ENCODE data around the gene PLEKHJ1.

DNA sequence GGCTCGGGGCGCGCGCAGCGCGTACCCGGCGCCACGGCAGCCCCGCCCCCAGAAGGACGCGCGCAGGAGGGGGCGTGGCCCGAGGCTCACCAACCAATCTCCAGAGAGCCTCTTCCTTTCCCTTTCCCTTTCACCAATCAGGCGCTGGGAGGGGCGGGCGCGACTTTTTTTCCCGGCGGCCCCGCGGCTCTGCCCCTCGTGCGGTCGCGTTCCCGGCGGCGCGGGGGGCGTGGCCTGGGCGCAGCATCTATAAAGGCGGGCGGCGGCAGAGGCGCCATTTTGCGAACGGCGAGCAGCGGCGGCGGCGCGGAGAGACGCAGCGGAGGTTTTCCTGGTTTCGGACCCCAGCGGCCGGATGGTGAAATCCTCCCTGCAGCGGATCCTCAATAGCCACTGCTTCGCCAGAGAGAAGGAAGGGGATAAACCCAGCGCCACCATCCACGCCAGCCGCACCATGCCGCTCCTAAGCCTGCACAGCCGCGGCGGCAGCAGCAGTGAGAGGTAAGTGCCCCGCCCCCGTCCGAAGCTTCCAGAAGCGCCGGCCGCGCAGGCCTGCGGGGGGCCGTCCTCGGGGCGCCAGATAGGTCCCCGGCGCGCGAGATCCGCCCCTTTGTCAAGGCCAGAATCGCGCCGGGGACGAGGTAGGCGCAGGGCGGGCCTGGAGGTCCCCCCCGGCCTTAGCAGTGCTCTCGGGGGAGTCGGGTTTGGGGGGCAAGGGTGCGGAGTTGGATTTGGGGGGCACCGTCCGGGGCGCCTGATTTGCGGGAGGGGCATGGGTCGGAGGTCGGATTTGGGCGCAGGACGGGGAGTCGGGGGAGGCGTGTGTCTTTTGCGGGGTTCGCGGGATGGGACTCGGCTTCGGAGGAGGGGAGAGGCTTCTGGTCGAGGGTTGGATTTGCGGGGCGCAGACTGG, 33.4 kb upstream of the PLEKHJ1 start:
- TF ChIP-seq, protein P1, sequence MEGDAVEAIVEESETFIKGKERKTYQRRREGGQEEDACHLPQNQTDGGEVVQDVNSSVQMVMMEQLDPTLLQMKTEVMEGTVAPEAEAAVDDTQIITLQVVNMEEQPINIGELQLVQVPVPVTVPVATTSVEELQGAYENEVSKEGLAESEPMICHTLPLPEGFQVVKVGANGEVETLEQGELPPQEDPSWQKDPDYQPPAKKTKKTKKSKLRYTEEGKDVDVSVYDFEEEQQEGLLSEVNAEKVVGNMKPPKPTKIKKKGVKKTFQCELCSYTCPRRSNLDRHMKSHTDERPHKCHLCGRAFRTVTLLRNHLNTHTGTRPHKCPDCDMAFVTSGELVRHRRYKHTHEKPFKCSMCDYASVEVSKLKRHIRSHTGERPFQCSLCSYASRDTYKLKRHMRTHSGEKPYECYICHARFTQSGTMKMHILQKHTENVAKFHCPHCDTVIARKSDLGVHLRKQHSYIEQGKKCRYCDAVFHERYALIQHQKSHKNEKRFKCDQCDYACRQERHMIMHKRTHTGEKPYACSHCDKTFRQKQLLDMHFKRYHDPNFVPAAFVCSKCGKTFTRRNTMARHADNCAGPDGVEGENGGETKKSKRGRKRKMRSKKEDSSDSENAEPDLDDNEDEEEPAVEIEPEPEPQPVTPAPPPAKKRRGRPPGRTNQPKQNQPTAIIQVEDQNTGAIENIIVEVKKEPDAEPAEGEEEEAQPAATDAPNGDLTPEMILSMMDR (IDR thresholded peaks at IDR 0.05): peak in 4 of 6 experiments; percentile 38 to 65 (median 56)
- TF ChIP-seq POLR2A (IDR thresholded peaks at IDR 0.05): peak; percentile 100
